Measurements from ENCODE around the gene COG8.

COG8 gene

DNA sequence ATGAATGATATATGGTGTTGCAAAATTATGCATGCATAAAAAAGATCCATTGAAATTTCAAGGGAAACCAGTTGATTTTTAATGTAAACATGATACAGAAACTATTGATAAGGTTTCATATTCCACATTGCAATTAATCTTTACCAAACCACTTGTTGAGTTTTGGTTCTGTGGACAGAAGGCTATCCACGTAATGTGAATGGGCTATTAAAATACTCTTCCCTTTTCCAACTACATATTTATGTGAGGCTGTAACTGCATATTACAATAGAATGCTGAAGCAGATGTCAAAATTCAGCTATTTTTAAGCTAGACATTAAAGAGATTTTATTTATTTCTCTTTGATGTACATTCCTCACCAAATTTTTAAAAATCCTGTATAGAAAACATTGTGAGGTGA lies 62.0 kb downstream of the COG8 start:
- no peak for DNase-seq
